ENCODE measurements around the gene TMEM263. TPM values are rescaled to one million over a fixed set of nuclear protein-coding genes. Genes with fewer than 3 reads are reported as not detected.

TMEM263 gene
- total RNA-seq, 3 donors from 2014 or later (not counting 1 experiment from before 2014, with no cell fraction given), result 24.1 to 37.5 (median 34.4) TPM

GRCh38 chr12:106924268-106924861 is 31.3 kb upstream of the TMEM263 start:
- H3K27me3 ChIP-seq (ENCODE audit: control insufficient read depth, insufficient read depth, low read length), result peaks cover 5% of the 10 kb centered on the region
- no peak for DNase-seq
- no peaks in the 10 kb centered on the region for H3K4me1 ChIP-seq (ENCODE audit: control insufficient read depth, insufficient read depth, low read length)
- Mint-ChIP-seq H3K4me3 (no peak overlapping the region), H3K36me3 (no peaks in the 10 kb centered on the region), H3K27ac (no peak overlapping the region), H3K9me3 (no peaks in the 10 kb centered on the region), H3K4me1 (peaks cover 4 to 5% of the 10 kb centered on the region in 2 donors), H3K27me3 (ENCODE audit: low read depth in 2 of 2) (peaks cover 35 to 46% of the 10 kb centered on the region in 2 donors)
- H3K27ac ChIP-seq (ENCODE audit: low read length), result no peak overlapping the region
- intact Hi-C loops (cut with micrococcal nuclease), result no loop called here
- 55% methylated on average over 3 of the region's 3 CpGs for WGBS (ENCODE audit: insufficient coverage)
- ATAC-seq, result no peak
- H3K4me3 ChIP-seq (ENCODE audit: low read length), result no peak overlapping the region
- no peaks in the 10 kb centered on the region for H3K9me3 ChIP-seq (ENCODE audit: control insufficient read depth, insufficient read depth, low read length)
- H3K36me3 ChIP-seq (ENCODE audit: control insufficient read depth, insufficient read depth, low read length), result no peaks in the 10 kb centered on the region
- TF ChIP-seq CTCF (IDR thresholded peaks at IDR 0.05), result no peak

GRCh38 chr12:106926657-106927056 is 29.1 kb upstream of the TMEM263 start:
- peaks cover 9% of the 10 kb centered on the region for H3K27me3 ChIP-seq (ENCODE audit: control insufficient read depth, insufficient read depth, low read length)
- H3K4me1 ChIP-seq (ENCODE audit: control insufficient read depth, insufficient read depth, low read length), result no peaks in the 10 kb centered on the region
- DNase-seq (no peak), ATAC-seq (no peak)
- TF ChIP-seq CTCF (IDR thresholded peaks at IDR 0.05), result no peak
- intact Hi-C loops (cut with micrococcal nuclease), result no loop called here
- 93% methylated on average over 1 of the region's 1 CpG for WGBS (ENCODE audit: insufficient coverage)
- no peak overlapping the region for H3K4me3 ChIP-seq (ENCODE audit: low read length)
- Mint-ChIP-seq H3K27me3 (ENCODE audit: low read depth in 2 of 2) (peaks cover 39 to 61% of the 10 kb centered on the region in 2 donors), H3K4me3 (no peak overlapping the region), H3K4me1 (no peaks in the 10 kb centered on the region), H3K27ac (no peak overlapping the region), H3K36me3 (no peaks in the 10 kb centered on the region), H3K9me3 (no peaks in the 10 kb centered on the region)
- H3K27ac ChIP-seq (ENCODE audit: low read length), result no peak overlapping the region
- H3K36me3 ChIP-seq (ENCODE audit: control insufficient read depth, insufficient read depth, low read length), result no peaks in the 10 kb centered on the region
- no peaks in the 10 kb centered on the region for H3K9me3 ChIP-seq (ENCODE audit: control insufficient read depth, insufficient read depth, low read length)

GRCh38 chr12:106934277-106934676 is 21.4 kb upstream of the TMEM263 start:
- peaks cover 30 to 42% of the 10 kb centered on the region in 2 donors for H3K27me3 Mint-ChIP-seq (ENCODE audit: low read depth in 2 of 2)
- no peak for TF ChIP-seq CTCF (IDR thresholded peaks at IDR 0.05)
- intact Hi-C loops (cut with micrococcal nuclease), result no loop called here
- ATAC-seq, result no peak
- Histone ChIP-seq H3K36me3 (ENCODE audit: control insufficient read depth, insufficient read depth, low read length) (no peaks in the 10 kb centered on the region), H3K27ac (ENCODE audit: low read length) (no peak overlapping the region), H3K4me1 (ENCODE audit: control insufficient read depth, insufficient read depth, low read length) (no peaks in the 10 kb centered on the region), H3K9me3 (ENCODE audit: control insufficient read depth, insufficient read depth, low read length) (no peaks in the 10 kb centered on the region), H3K27me3 (ENCODE audit: control insufficient read depth, insufficient read depth, low read length) (peaks cover 6% of the 10 kb centered on the region), H3K4me3 (ENCODE audit: low read length) (no peak overlapping the region)
- no peak overlapping the region for H3K27ac Mint-ChIP-seq
- no peak for DNase-seq
- no peaks in the 10 kb centered on the region for H3K4me1 Mint-ChIP-seq
- H3K36me3 Mint-ChIP-seq, result no peaks in the 10 kb centered on the region
- WGBS (ENCODE audit: insufficient coverage), result 97% methylated on average over 2 of the region's 3 CpGs
- H3K9me3 Mint-ChIP-seq, result no peaks in the 10 kb centered on the region
- no peak overlapping the region for H3K4me3 Mint-ChIP-seq

Measured in natural killer cell (primary cell).